Activated T-helper 9 cell treated with anti-CD3 and anti-CD28 coated beads, Interleukin-2, amount 50 U/mL, for 16 hours (primary cell): ENCODE measurements around the gene CARD14.
A peak's percentile ranks its signal among the peaks of the same experiment; 100 is the strongest.
"Not testable (repeated sequence)": the region's sequence is repeated elsewhere in the genome, so short reads cannot be mapped to it uniquely, and the experiment has no call there.

ENCODE experiments used
- DNase-seq: peaks from one replicate; pipeline ENCODE4 v3.0.0-alpha.2; 2020; ENCODE audit warnings: low read depth

Gene CARD14

GRCh38 chr17:80183581-80184422 lies 14.0 kb downstream of the CARD14 start:
- no peak for DNase-seq

- no peak for DNase-seq
These were observed 14.5 kb downstream of the CARD14 start for GRCh38 chr17:80184423-80184714.

- DNase-seq: no peak
These were observed 16.1 kb downstream of the CARD14 start for GRCh38 chr17:80185968-80186367.

GRCh38 chr17:80187090-80187489 lies 17.3 kb downstream of the CARD14 start:
- DNase-seq: no peak

- DNase-seq: no peak
These were observed 17.7 kb downstream of the CARD14 start for GRCh38 chr17:80187515-80187941.

GRCh38 chr17:80189611-80190010 lies 19.8 kb downstream of the CARD14 start:
- DNase-seq: no peak

- no peak for DNase-seq
These were observed 20.9 kb downstream of the CARD14 start for GRCh38 chr17:80190716-80191115.

- no peak for DNase-seq
These were observed 21.4 kb downstream of the CARD14 start for GRCh38 chr17:80191192-80191591.

GRCh38 chr17:80191865-80192661 lies 22.2 kb downstream of the CARD14 start:
- DNase-seq: no peak

- DNase-seq: no peak
These were observed 25.3 kb downstream of the CARD14 start for GRCh38 chr17:80195141-80195540.

GRCh38 chr17:80195671-80196529 lies 26.1 kb downstream of the CARD14 start:
- peak; percentile 56 for DNase-seq

- no peak for DNase-seq
These were observed 26.8 kb downstream of the CARD14 start for GRCh38 chr17:80196652-80197051.

GRCh38 chr17:80198144-80198661 lies 28.4 kb downstream of the CARD14 start:
- DNase-seq: no peak

GRCh38 chr17:80199295-80199694 lies 29.5 kb downstream of the CARD14 start:
- DNase-seq: not testable (repeated sequence)

GRCh38 chr17:80201446-80201845 lies 31.6 kb downstream of the CARD14 start:
- no peak for DNase-seq

- DNase-seq: no peak
These were observed 32.4 kb downstream of the CARD14 start for GRCh38 chr17:80202197-80202596.

GRCh38 chr17:80203471-80203963 lies 33.7 kb downstream of the CARD14 start:
- DNase-seq: no peak

- no peak for DNase-seq
These were observed 35.0 kb downstream of the CARD14 start for GRCh38 chr17:80204626-80205468.

- no peak for DNase-seq
These were observed 36.0 kb downstream of the CARD14 start for GRCh38 chr17:80205811-80206210.

GRCh38 chr17:80208050-80208449 lies 38.2 kb downstream of the CARD14 start:
- DNase-seq: no peak

- DNase-seq: no peak
These were observed 39.9 kb downstream of the CARD14 start for GRCh38 chr17:80209765-80210164.
